Pancreas (tissue), 10 donors: ENCODE data around the gene GFRA1. TPM values are rescaled to one million over a fixed set of nuclear protein-coding genes. Genes with fewer than 3 reads are reported as not detected.
A peak's percentile ranks its signal among the peaks of the same experiment; 100 is the strongest.
"Not testable (repeated sequence)": the region's sequence is repeated elsewhere in the genome, so short reads cannot be mapped to it uniquely, and the experiment has no call there.

Experiments
- ATAC-seq, 4 donors: fragments of 200-7000 bp; cut with Tn5 transposase; one replicate each; pipeline versions ENCODE4 v1.8.0 to v1.9.1; 2020; ENCODE audit warnings: mild to moderate bottlenecking in 4 of 4, moderate library complexity in 4 of 4
- DNase-seq, 6 donors: peaks; one replicate each; pipeline ENCODE4 v3.0.0-alpha.2; 2020
- FAIRE-seq: peaks from 2 replicates; lab custom pipeline; 2012; peaks lifted over from hg19 to GRCh38; lab: Jason Lieb, UNC
- H3K27ac ChIP-seq, 4 donors: fragments of 200-600 bp; sonication (generic); 1 replicate in 3 of 4; 2 replicates in 1 of 4; pipeline versions ENCODE4 v1.5.0 to v1.8.0; 2020
- H3K27me3 ChIP-seq, 4 donors: fragments of 200-600 bp; one replicate each; pipeline ENCODE4 v1.8.0; 2021
- H3K36me3 ChIP-seq, 3 donors: fragments of 200-600 bp; sonication (generic) in 1 of 3; one replicate each; pipeline versions ENCODE4 v1.5.0 to v1.8.0; 2020 to 2021
- H3K4me1 ChIP-seq, 3 donors: fragments of 200-600 bp; one replicate each; pipeline ENCODE4 v1.8.0; 2021
- H3K4me3 ChIP-seq, 4 donors: fragments of 200-600 bp; sonication (generic) in 2 of 4; one replicate each; pipeline versions ENCODE4 v1.5.0 to v1.8.0; 2020 to 2021
- H3K9me3 ChIP-seq, 4 donors: fragments of 200-600 bp; one replicate each; pipeline ENCODE4 v1.8.0; 2021
- CTCF ChIP-seq, 4 donors: fragments of 200-600 bp; sonication (generic) in 3 of 4; IDR thresholded peaks; one replicate each; pipeline versions ENCODE4 v1.5.0 to v1.8.0; 2021; ENCODE audit warnings: antibody characterized with exemption in 4 of 4
- WGBS, 2 donors: extraction: QIAGEN DNeasy Blood & Tissue Kit; methylation state at CpG; one replicate each; pipeline ENCODE4 v1.1.7; 2013; 5-methylcytosine and 5-hydroxymethylcytosine counted together
- intact Hi-C, 3 donors: fragments of 100-400 bp; cut with DNase I; formaldehyde crosslinking; loops; one replicate each; pipeline versions ENCODE4 v1.11.1 to v1.14.2; 2022
- polyA plus RNA-seq, 2 donors: library from polyadenylated mRNA; stranded (reverse); fragments of 200-250 nt; gene quantifications; one replicate each; pipeline ENCODE4 v1.2.3, GENCODE V29; 2013
- total RNA-seq, 6 donors: library from RNA; stranded (reverse); fragmentation: NEBNext Ultra II Directional in 4 of 6; extraction: Animal tissue kit (Norgen Biotek cat#: 25700) in 4 of 6; gene quantifications; one replicate each; pipeline versions ENCODE4 v1.2.1 to v1.2.4, GENCODE V29; 2021 to 2023
- donor health status: healthy with polysubstance abuse.
- donor health status: DM: no; HTN: no; CAD: no; lungs with moderate emphysema.
- donor health status: DM: no; HTN: no; CAD: no.
- donor health status: control.
- donor health status: control.
- donor health status: Bipolar disorder and iron deficiency.
- donor health status: DM: yes; HTN: yes; CAD: no.
- donor health status: DM: no; HTN: no; CAD: no.
- donor health status: DM: no; HTN: no; CAD: no.
- donor health status: DM: yes; HTN: yes; CAD: no.

The GFRA1 gene
- total and polyA plus RNA-seq, 8 donors, result 0.61 to 4.4 (median 1.3) TPM

DNA sequence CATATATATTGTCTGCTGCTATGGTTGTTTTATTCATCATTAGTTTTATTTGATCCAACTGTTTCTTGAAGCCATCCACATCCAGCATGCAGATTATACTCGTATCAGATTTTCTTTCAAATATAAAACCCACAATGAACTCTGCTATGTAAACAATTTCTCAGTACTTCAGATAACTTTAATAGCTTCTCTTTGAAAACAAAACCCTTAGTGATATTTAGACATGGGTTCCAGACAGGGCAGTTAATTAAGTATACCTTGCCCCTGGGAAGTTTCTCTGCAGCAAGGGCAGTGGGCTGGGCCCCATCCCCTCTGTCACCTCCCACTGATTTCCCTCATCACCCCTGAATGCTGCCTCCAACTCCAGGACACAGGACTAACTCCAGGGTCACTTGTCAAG is 104.3 kb downstream of the GFRA1 start:
- intact Hi-C loops, result no loop called here
- FAIRE-seq (no peak), DNase-seq (no peak), ATAC-seq (no peak)
- H3K9me3 ChIP-seq, result no peaks in the 10 kb centered on the region
- no peaks in the 10 kb centered on the region for H3K36me3 ChIP-seq
- no peaks in the 10 kb centered on the region for H3K4me1 ChIP-seq
- no peak overlapping the region for H3K4me3 ChIP-seq
- no peaks in the 10 kb centered on the region for H3K27me3 ChIP-seq
- WGBS, 2 donors, result 51 to 61% methylated on average over 1 of the region's 1 CpG
- no peak for TF ChIP-seq CTCF (IDR thresholded peaks at IDR 0.05)
- H3K27ac ChIP-seq, result no peak overlapping the region

GRCh38 chr10:116168329-116168728 is 104.7 kb downstream of the GFRA1 start:
- Histone ChIP-seq H3K4me3 (no peak overlapping the region), H3K27me3 (no peaks in the 10 kb centered on the region), H3K9me3 (no peaks in the 10 kb centered on the region), H3K36me3 (no peaks in the 10 kb centered on the region), H3K4me1 (peaks cover under 1 to 2% (median under 1%) of the 10 kb centered on the region in 3 donors), H3K27ac (no peak overlapping the region)
- FAIRE-seq, result no peak
- TF ChIP-seq CTCF (IDR thresholded peaks at IDR 0.05), result no peak
- intact Hi-C loops, result no loop called here
- WGBS, 2 donors, result 42 to 64% methylated on average over 2 of the region's 2 CpGs
- no peak for DNase-seq
- no peak for ATAC-seq

DNA sequence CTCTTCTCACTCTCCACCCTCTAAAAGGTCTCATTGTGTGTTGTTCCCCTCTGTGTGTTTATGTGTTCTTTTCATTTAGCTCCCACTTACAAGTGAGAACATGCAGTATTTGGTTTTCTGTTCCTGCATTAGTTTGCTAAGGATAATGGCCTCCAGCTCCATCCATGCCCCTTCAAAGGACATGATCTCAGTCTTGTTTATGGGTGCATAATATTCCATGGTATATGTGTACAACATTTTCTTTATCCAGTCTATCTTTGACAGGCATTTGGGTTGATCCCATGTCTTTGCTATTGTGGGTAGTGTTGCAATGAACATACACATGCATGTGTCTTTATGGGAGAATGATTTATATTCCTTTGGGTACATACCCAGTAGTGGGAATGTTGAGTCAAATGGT is 107.1 kb downstream of the GFRA1 start:
- DNase-seq, ATAC-seq, H3K4me3 ChIP-seq, H3K27ac ChIP-seq, H3K27me3 ChIP-seq, H3K9me3 ChIP-seq, FAIRE-seq, intact Hi-C loops, H3K36me3 ChIP-seq, H3K4me1 ChIP-seq: not testable (repeated sequence)

DNA sequence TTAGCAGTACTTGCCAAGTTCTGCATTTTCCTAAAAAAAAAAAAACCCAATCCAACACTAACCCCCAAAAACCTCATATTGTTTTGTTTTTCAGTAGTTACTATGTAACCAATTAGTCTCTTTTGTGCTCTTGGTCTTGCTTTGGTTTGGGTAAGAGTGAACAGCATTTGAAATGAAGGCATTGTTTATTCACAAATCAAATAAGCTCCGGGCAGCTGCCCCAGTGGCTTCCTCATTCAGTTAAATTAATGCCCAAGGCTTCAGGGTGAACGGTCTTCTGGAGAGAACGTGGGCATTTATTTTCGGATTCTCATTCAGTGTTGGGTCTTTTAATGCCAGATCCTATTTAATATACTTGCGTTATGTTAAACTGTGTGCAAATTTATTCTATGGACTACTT is 108.7 kb downstream of the GFRA1 start:
- H3K4me1 ChIP-seq, result peaks cover 4 to 6% (median 5%) of the 10 kb centered on the region in 3 donors
- no peak for TF ChIP-seq CTCF (IDR thresholded peaks at IDR 0.05)
- no peak overlapping the region for H3K4me3 ChIP-seq
- intact Hi-C loops, result no loop called here
- no peaks in the 10 kb centered on the region for H3K9me3 ChIP-seq
- DNase-seq (no peak), ATAC-seq (no peak), FAIRE-seq (no peak)
- no peaks in the 10 kb centered on the region for H3K27me3 ChIP-seq
- WGBS, 2 donors, result 70 to 72% methylated on average over 5 of the region's 5 CpGs
- no peak overlapping the region for H3K27ac ChIP-seq
- H3K36me3 ChIP-seq, result no peaks in the 10 kb centered on the region

GRCh38 chr10:116163333-116164131 is 109.5 kb downstream of the GFRA1 start:
- WGBS, 2 donors, result 86 to 88% methylated on average over 18 of the region's 18 CpGs
- Histone ChIP-seq H3K4me3 (no peak overlapping the region), H3K4me1 (peaks cover 4 to 6% (median 5%) of the 10 kb centered on the region in 3 donors), H3K36me3 (no peaks in the 10 kb centered on the region), H3K9me3 (no peaks in the 10 kb centered on the region), H3K27me3 (no peaks in the 10 kb centered on the region), H3K27ac (no peak overlapping the region)
- ATAC-seq (peak in 1 of 4 donors; percentile 8), DNase-seq (no peak), FAIRE-seq (no peak)
- intact Hi-C loops, result no loop called here
- TF ChIP-seq CTCF (IDR thresholded peaks at IDR 0.05), result no peak
